ENCODE results near the gene ESPN. TPM values are rescaled to one million over a fixed set of nuclear protein-coding genes. Genes with fewer than 3 reads are reported as not detected.
"Not testable (repeated sequence)": the region's sequence is repeated elsewhere in the genome, so short reads cannot be mapped to it uniquely, and the experiment has no call there.

Gene ESPN
- total RNA-seq, 1 experiment from 2014 or later, result not detected

DNA sequence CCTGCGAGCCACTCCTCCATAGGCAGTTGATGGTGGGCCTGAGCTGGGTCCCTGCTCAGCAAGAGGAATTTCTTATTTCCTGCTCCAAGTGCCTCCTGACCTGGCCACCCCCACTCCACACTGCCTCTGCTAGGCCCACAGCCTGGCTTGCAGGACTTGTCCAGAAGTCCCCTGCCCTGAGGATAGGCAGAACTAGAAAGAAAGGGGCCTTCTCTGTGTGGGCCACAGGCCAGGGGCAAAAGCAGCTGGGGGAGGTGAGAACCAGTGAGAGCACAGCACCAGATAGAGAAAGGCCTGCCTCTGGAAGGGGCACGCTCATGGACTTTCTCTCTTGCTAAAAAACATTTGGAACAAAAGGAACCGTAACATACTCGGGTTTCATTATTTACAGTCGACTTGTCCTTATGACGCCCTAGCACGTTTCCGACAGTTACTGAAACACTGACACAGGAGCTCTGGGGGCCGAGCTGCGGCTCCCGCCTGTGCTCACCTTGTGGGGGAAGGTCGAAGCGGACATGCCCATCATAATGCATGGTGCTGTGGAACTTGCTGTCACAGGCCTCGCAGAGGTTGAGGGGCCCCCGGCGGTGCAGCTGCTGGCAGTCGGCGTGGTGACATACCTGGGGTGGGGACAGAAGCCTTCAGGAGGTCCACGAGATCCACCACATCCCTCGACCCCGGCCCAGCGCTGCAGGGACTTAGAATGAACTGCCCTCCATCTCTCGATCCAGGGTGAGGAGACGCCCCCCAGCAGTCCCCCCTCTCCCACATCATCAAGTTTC is 52.7 kb downstream of the ESPN start:
- DNase-seq (ENCODE audit: low read depth), result no peak

DNA sequence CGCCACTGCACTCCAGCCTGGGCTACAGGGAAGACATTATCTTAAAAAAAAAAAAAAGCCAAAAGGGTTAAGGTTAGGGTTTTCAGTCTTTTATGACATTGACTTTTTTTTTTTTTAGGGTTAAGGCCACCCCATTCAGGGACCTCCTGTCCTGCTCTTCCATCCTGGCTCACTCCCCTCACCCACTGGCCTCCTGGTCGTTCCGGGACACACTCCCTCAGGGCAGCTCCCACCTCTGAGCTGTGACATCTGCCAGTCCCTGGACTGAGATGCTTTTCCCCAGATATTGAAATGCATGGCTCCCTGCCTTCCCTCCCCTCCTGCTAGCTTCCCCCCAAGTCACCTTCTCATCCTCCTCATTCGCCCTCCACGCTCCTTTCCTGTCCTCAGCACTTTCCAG is 57.2 kb downstream of the ESPN start:
- no peak for DNase-seq (ENCODE audit: low read depth)

DNA sequence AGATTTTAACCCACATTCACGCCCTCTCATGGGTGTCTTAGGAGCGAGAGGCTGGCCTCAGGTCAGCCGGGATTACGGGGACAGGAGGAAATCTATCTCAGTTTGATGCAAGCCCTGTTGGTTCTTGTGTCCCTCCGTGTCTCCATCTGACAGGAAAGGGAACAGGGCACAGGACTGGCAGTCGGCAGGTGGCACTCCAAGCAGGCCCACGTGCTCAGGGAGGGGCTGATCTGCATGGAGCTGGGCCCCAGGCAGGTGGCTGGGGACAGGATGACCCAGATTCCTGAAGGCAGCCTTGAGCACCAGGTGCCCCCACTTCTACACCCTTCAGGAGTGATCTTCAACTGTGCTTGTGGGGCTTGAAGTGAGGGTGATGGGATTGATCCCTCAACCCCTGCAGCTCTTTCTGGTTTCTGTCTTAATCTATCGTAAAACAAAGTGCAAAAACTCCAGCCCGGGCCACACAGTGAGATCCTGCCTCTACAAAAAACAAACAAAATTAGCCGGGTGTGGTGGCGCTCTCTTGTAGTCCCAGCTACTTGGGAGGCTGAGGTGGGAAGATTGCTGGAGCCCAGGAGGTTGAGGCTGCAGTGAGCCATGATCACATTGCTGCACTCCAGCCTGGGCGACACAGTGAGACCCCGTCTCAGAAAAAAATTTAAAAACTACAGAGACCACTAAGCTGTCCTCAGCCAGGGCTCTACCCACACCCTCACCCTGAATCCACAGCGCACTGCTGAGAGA is 58.6 kb downstream of the ESPN start:
- DNase-seq (ENCODE audit: low read depth), result no peak

DNA sequence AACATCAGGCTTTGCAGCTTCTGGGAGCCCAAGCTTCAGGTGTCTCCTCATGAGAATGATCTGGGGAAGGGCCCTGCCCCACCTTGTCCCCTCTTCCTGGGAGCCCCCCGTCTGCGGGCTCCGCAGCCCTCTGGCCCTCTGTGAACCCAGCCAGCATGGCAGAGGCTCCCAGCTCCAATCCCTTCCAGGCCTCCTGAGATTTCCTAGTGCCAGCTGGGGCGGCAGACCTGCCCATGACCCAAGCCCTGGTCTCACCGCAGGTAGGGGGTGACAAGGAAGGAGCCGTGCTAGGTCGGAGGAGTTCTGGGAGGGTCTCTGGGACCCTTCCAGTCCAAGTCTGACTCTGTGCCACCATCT is 59.2 kb downstream of the ESPN start:
- no peak for DNase-seq (ENCODE audit: low read depth)

DNA sequence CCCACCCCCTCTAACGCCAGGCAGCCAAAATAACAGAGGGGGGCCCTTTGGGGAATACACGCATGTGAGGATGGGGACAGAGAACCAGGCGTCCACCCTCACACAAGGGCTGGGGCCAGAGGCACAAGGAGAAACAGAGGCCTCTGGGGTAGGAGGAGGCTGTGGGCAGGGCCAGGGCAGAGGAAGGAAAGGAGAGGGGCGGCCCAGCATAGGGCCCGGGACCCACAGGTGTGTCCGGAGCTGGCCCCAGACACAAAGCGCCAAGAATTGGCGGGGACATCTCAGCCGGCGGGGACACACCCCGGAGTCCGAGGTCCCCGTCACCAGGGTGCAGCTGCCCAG is 60.2 kb downstream of the ESPN start:
- no peak for DNase-seq (ENCODE audit: low read depth)

DNA sequence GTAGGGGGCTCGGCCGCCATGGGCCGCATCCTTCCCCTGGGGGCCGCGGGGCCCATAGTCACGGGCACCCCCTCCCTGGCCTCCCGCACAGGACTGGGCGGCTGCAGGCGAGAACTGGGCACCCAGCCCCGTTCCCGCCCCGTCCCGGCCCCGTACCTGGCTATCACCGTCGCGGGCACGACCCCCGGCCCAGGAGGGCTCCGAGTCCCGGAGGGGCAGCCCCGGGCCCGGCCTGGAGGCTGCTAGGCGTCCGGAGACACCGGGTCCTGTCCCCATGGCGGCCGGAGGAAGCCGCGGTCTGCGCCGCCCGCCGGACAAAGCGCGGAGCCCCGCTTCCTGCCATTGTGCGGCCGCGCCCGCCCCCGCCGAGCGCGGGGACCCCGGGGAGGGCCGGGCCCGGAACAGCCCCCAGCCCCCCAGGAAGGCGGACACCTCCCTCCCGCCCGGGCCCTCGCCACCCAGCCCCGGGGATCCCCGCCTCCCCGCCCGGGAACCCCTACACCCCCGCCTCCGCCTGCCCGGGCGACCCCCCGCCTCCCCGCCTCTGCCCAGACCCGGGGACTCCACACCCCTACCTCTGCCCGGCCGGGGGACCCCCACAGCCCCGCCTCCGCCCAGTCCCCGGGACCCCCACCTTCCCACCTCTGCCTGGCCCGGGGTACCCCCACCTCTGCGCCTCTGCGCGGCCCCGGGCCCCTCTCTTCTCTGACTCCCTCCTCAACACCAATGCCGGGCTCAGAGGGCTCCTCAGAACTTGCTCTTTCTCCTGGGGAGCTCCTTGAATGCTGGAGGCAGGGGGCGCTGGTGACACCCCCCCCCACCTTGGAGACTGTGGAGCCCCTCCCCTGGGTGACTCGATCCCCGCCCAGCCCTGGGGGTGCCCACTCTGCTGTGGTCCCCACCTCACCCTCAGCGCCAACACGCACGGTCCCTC is 60.9 kb downstream of the ESPN start:
- DNase-seq (ENCODE audit: low read depth), result no peak

DNA sequence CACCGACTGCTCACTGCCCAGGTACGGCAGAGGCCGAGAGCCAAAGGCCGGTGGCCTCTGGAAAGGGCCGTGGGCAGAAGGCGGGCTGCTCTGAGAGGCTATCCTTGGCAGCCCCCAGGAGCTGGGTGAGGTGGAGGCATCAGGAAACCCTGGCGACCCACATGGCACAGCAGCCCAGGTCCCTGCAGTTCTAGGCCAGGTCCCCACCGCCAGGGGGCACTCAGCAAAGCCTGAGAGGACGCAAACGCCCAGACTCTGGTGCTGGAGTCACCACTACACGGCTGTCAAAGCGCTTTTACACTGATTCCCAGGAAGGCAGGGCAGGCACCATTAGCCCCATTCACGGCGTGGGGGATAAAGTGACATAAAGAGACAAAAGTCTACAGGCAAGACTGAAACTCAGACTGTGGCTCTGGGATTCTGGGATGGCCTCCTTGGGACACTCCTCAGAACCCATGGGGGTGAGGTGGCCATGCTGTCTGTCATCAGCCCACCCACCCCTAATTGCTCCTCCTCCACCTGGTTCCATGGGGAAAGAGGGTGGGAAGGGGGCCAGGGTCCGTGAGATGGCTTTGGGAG is 61.9 kb downstream of the ESPN start:
- peak; percentile 70 for DNase-seq (ENCODE audit: low read depth)

DNA sequence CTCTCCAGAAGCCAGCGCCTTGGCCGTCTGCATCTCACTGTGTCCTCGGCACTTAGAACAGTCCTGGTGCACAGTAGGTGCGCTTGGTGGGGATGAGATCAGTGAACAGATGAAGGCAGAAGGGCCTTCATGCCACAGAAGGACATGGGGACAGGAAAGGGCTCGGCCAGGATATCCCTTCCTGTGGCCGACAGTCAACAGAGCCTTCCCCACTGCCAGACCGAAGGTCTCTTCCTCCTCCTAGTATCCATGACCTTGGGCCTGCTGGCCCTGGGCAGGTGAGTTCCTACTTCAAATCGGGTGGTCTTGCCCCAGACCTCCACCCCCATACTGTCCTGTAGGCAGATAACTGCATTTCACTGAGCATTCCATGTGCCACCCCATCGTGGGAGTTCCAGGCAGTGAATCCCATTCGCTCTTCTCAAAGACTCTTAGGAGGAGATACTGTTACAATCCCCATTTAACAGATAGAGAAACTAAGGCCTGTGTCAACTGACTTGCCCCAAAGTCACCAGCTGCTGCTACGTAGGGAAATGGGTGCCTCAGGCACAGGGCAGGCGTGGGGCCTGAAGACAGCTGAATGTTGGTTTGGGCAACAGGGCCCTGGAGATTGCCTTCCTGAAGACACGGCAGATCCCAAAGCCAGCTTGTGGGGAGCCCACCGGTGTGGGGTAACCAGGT is 63.4 kb downstream of the ESPN start:
- DNase-seq (ENCODE audit: low read depth), result no peak

DNA sequence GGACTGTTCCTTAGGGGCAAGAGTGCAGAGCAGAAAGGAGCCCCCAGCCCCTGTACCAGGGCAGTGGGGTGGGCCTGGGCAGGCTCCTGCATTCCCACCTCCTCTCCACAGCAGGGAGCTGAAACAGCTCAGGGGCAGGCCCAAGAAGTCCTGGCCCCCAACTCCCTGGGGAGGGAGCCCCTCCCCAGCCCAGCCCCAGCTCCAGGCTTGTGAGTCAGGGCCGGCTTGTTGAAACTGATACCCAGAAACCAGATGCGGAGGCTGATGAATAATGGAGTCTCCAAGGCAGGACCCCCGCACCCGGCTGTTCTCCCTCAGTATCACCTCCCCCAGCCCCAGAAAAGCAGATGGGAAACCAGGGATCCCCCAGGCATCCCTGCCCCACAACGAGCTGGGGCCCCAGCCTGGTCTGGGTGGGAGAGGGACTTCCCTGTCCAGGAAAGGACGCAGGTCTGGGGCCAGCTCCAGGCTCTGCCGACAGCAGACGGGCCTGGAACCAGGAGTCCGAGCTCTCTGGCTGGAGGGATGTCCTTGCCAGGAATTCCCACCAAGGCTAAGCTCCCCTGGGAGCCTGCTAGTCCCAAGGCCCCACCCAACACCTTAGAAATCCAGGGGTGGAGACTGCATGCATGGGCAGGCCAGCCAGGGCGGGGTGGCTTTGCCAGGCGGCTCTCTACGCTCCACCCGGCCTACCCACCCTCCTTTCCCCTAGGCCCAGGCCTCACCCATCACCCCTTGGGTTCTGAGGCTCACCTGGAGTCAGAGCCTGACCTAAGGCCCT is 64.2 kb downstream of the ESPN start:
- DNase-seq (ENCODE audit: low read depth), result no peak

DNA sequence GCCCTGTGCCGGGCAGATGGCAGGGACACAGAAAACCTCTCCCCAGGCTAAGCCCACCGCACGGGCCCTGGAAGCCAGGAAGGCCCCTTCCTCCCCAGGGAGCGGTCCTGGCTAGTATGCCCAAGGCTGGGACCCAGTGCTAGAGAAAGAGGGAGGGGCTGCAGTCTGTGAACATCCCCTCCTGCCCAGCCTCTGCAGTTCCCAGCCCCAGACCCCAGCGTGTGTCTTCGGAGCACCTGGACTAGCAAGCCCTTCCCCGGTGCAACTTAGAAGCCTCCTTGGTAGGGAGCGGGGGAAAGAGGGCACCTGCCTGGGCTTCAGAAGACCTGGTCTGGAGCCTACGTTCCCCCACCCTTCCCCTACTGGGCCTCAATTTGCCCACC is 64.8 kb downstream of the ESPN start:
- no peak for DNase-seq (ENCODE audit: low read depth)

DNA sequence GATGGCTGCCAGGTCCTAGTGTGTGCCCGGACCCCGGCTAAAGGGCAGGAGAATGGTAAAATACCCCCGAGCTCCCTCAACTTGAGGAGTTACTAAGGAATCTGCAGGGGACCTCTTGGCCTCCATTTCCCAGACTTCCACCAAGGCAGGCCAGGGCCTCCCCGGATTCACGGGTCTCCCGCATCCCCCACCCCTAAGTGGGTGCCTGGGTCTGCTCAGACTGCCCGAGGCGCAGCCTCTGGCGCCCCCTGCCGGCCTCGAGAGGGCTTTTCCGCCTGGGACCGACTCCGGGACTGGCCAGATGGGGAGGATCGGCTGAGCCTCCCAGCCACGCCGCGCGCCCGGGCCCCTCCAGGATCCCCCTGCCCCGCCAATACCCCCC is 65.2 kb downstream of the ESPN start:
- peak; percentile 53 for DNase-seq (ENCODE audit: low read depth)

DNA sequence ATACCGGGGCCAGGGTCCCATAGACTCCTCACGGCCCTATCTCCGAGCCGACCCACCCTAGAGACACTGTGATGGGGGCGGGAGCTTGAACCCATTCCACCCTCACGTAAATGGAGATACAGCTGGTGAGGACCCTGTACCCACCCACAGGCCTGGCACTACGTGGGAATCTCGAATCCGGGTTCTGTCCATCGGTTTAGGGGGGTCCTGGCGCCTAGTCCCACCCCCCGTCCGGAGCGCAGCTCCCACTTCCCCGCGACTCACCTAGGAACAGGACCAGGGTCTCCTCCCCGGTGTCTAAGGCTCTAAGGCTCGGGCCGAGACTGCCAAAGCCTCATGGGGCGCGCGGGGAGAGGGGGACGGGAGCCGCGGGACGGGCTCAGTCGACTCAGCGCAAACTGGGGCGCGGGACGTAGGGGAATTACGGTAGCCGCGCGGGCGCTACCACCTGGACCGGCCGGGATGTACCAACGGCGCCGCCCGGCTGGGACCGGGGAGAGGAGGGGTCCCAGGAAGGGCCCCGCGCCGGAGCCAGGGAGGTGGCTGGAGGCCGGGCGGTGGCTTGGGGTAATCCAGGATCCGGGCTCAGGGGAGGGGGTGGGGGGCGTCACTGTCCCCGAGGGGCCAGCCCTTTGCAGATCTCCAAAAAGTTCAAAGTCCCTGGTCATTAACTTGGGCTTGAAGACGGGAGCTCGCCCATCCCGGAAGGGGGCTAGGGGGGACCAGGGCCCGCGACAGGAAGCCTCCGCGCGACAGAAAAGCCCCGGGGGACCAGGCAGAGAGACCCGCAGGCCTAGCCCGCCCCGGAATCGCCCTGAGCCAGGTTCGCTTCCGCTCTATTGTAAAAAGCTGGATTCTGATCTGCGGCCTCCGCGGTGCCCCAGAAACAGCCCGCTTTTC is 65.9 kb downstream of the ESPN start:
- peak; percentile 57 for DNase-seq (ENCODE audit: low read depth)

DNA sequence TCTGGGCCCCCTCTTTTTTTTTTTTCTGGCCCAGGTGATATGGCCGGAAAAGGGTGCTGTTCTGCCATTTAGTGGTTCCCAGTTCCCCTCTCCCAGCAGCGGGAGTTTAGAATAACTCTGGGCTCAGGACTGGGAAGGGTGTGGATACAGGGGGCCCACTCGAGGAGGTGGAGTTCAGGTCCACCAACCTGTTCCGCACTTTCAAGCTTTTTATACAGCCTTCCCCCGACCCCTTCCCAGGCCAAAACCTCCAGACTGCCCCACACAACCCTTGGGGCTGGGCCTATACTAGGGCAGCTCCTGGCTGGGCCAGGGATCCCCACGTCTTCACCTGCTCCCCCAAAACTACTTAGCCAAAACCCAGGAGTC is 66.5 kb downstream of the ESPN start:
- no peak for DNase-seq (ENCODE audit: low read depth)

DNA sequence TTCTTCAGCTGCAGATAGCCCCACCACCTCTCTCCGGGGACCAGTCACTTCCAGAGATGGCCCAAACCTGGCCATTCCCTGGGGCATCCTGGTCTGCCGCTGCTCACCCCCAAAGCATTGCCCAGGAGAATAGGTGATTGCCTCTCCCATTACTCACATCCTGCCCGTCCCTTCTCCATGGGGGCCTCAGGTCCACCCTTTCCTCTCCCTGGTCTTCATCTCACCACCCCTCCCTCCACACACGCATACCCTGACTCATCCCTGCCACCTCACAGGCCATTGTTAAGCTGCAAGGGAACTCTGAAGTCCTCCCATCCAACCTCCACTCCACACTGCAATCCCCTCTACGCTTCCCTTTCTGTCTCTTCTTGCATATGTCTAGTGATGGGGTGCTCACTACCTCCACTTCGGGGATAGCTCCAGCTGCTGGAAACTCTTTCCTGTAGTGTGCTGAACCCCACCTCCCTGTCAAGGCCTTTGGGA is 66.9 kb downstream of the ESPN start, which contains the start of gene PLEKHG5:
PLEKHG5 (minus strand) TSS at position 188 of the 483 bp plus-strand sequence. CDS start 14,096 bp downstream, outside the sequence.
- DNase-seq (ENCODE audit: low read depth), result no peak

DNA sequence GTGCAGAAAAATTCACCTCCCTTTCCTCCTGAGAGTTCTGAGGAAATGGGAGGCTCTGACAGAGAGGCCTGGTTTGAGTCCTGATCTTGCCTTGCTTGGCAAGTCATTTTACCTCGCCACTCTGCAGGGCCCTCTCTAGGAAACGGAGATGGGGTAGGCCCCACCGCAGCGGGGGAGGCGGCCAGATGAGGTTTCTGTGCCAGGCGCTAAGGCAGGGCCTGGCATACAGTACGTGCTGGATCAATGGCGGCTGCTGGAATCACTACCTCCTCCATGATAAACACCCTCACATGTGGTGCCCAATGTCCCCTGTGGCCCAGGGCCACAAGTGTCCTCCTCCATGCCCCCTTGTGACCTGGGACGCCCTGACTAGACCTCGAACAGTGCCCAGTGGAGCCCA is 67.4 kb downstream of the ESPN start:
- no peak for DNase-seq (ENCODE audit: low read depth)

DNA sequence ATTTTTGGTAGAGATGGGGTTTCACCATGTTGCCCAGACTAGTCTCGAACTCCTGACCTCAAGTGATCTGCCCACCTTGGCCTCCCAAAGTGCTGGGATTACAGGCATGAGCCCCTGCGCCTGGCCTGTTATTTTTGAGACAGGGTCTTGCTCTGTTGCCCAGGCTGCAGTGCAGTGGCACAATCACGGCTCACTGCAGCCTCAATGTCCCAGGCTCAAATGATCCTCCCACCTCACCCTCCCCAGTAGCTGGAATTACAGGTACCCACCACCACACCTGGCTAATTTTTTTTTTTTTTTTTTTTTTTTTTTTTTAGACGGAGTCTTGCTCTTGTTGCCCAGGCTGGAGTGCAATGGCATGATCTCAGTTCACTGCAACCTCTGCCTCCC is 69.3 kb downstream of the ESPN start:
- not testable (repeated sequence) for DNase-seq (ENCODE audit: low read depth)

DNA sequence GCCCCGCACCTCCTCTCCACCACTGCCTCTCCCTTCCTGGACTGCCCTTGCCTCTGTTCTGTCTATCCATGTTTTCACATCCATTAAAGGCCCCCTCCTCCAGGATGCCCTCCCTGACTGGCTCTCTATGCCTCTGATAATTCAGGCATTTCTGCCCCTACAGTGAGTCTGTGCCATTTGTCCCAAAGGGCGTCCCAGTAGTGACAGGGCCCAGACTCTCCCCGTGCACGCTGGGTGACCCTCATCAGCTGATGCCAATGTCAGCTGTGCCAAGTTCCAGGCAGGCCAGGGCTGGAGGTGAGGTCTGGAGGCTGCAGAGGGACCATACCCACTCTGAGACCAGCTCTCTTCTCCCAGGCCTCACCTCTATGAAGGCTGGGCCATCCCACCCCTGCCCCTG is 70.1 kb downstream of the ESPN start:
- DNase-seq (ENCODE audit: low read depth), result no peak

DNA sequence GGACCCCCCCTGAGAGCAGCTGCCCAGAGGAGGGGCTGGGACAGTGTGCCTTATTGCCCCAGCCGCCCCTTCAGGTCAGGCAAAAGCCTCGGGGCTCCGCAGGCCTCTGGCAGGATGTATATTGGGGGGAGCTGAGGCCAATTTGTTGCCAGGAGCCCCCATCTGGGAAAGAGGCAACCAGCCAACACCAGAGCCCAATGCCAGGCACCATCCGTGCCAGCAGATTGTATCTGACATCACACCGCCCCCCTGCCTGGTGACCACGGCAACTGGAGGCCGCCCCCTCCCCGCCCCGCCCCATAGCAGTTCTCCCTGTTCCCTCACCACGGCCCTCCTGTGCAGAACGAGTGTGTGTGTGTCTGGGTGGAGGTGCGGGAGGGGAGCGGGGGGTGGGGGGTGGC is 70.5 kb downstream of the ESPN start:
- no peak for DNase-seq (ENCODE audit: low read depth)

Data from LHCN-M2 (cell line).